Stimulated activated CD8-positive, alpha-beta memory T cell treated with anti-CD3 and anti-CD28 coated beads, Interleukin-4, amount 100 ng/mL, for 4 hours (primary cell): ENCODE measurements around the gene TMEM109.
A peak's percentile ranks its signal among the peaks of the same experiment; 100 is the strongest.

Source experiments
- DNase-seq, 2 donors: peaks; one replicate each; pipeline ENCODE4 v3.0.0-alpha.2; 2020; ENCODE audit warnings: low read depth in 2 of 2, low spot score in 1 of 2

TMEM109 gene, protein sequence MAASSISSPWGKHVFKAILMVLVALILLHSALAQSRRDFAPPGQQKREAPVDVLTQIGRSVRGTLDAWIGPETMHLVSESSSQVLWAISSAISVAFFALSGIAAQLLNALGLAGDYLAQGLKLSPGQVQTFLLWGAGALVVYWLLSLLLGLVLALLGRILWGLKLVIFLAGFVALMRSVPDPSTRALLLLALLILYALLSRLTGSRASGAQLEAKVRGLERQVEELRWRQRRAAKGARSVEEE

DNA sequence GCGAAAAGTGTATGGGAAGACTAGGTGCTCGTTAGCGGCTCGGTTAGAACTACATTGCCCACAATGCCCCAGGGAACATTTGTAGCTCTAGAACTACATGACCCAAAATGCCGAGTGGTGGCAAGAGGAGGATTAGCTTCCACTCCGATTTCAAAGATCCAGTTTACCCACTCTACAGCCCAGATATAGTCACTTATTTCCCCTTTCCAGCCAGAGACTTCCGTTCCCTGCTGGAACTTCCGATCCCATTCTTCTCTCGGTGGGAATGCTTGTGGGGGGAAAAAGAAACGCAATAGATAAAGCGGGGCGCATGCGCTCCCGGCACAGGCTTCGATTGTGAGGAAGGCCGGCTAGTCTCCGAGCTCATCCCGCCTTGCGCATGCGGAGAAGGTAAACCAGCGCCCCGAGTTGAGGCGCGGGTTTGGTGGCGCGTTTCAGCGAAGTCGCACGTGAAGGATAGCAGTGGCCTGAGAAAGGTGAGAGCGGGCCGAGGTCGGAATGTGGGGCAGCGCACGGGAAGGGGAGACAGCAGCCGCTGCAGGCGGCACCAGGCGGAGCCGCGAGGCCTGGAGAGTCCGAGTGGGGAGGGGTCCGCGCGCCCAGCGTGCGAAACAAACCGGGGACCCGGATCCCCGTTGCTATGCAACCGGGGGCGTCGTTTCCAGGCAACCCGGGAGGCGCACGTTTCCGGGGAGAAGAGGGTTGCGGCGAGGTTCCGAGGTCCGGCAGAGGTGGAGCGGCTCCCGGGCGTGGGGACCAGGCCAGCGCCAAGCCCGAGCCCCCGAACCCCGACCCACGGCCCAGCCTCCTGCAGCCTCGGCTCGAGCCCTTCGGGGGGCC lies at the start of gene TMEM109:
TSS of gene TMEM109 (plus strand) at position 366 of the 840 bp plus-strand sequence. CDS start 5,536 bp downstream, outside the sequence.
- DNase-seq, result peak; percentile 72 to 75

DNA sequence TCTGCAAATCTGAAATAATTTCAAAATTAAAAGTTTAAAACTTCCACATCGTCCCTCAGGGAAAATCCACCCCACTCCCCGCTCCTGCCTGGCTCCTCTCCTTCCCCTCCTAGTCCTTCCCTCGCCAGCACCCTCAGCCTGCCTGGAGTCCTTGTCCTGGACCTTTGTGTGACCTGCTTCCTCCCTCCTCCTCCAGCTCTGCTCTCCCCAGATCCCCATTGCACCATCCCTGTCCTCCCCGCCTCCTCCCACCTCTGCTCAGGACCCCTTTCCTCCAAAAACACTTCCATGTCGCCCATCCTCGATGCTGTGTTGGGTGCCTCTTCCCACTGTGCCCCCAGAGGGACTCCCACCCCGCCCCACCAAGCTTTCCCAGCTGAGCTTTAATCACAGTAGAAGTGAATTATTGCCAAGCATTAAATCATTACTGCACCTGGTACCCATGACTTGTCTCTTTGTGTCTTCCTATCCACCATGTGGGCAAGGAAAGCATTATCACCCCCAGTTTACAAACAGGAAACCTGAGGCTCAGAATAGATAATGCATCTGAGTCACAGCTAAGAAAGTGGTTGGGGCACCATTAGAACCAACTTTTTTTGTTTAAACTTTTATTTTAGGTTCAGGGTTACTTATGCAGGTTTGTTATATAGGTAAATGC lies 49.0 kb upstream of the TMEM109 start:
- DNase-seq, result no peak

DNA sequence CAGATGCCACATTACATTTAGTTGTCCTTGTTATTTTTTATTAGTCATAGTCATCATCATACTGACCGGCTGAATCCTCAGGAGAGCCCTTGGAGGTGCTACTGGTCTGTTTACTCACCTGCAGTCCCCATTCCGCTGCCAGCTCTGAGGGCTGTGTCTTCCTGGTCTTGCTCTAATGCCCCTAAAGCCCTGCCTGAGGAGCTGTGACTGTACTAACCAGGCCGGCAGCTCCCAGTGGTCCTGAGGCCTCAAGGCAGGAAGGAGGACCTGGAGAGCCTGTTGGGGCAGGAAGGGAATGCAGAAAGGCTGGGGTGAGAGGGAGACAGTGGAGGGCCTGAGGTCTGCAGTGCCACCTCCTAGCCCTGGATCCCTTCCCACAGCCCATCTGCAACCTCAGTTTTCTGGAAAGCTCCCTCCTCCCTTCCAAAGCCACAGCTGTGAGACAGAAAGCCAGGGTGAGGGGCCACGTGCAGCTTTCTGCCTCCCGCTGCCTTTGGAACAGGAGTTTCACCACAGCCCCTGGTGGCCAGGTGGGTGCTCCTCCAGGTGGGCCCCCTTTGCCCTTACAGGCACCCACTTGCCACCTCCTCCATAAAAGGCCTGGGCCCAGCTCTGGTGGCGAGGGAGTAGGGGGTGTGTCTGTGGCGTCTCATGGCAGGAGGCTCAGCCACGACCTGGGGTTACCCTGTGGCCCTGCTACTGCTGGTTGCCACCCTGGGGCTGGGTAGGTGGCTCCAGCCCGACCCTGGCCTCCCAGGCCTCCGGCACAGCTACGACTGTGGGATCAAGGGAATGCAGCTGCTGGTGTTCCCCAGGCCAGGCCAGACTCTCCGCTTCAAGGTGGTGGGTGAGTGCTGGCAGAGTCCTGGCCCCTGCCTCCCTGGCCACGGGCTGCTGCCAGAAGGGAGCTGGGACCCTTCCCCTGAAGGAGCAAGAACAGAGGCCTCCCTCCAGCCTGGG lies 46.8 kb upstream of the TMEM109 start, which contains the start of gene ZP1:
TSS of gene ZP1 (plus strand) at position 632 of the 960 bp plus-strand sequence. CDS start at position 652, 20 bp downstream.
- no peak for DNase-seq

DNA sequence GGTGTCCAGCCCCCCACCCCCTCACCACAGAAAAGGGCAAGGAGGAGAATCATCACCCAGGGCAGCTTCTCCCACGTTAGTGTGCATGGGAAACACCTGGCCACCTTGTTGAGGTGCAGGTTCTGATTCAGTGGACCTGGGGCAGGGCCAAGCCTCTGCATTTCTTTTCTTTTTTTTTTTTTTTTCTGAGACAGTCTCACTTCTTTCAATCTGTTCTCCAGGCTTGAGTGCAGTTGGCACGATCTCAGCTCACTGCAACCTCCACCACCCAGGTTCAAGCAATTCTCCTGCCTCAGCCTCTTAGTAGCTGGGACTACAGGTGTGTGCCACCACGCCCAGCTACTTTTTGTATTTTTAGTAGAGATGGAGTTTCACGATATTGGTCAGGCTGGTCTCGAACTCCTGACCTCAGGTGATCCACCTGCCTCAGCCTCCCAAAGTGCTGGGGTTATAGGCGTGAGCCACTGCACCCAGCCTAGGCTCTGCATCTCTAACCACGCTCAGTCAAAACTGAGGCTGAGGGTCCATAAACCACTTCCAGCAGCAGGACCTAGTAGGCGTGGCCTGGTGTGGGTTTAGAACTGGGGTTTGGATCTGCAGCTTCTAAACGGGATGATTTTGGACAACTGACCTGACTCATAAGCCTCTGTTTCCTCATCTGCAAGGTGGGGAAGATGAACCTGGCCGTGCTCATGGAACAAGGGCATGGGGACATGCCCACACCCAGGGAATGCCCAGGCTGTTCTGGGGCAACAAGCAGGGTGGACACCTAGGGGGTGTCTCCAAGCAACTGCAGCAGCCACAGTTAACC lies 45.9 kb upstream of the TMEM109 start:
- no peak for DNase-seq

DNA sequence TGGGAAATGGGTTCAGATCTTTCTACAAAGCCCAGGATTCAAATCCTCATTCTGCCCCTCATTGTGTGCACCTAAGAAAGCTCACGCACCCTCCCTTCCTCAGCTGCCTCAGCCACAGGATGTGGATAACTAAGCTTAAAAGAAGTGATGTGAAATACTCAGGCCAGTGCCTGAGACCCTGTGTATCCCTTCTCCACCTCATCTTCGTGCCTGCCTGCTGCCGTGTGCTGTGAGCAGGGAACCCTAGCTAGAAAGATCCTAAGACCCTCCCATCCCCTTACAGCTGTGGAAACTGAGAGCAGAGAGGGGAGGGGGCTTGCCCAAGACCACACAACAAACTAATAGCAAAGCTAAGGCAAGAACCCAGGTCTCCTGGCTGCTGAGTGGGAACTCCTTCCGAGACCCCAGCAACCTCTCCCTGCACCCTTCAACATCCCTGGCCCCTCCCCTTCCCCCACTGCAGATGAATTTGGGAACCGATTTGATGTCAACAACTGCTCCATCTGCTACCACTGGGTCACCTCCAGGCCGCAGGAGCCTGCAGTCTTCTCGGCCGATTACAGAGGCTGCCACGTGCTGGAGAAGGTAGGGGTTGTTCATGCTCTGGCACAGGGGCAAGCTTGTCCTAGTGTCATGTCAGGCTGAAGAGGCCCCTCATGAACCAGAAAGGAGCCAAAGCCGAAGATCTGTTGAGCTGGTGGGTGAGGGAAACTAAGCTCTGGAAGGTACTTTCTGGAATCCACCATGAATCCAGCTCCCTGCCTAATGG lies 45.1 kb upstream of the TMEM109 start:
- DNase-seq, result no peak

DNA sequence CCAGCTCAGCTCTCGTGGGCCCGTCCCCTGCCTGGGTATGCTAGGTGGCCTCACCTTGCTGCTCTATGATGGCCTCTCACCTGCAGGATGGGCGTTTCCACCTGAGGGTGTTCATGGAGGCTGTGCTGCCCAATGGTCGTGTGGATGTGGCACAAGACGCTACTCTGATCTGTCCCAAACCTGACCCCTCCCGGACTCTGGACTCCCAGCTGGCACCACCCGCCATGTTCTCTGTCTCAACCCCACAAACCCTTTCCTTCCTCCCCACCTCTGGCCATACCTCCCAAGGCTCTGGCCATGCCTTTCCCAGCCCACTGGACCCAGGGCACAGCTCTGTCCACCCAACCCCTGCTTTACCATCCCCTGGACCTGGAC lies 44.5 kb upstream of the TMEM109 start:
- DNase-seq, result no peak

DNA sequence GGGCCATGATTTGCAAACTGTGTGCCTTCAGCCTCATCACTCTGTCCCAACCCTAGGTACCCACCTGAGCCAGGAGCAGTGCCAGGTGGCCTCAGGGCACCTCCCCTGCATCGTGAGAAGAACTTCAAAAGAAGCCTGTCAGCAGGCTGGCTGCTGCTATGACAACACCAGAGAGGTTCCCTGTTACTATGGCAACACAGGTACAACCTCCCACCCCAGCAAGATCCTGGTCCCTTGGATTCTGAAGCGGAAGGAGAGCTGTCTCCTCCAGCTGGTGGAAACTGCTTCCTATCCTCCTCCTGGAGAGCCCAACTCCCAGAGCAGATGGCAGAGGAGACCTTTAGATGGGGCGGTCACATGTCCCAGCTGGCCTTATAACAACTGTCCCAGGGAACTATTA lies 43.7 kb upstream of the TMEM109 start:
- no peak for DNase-seq

DNA sequence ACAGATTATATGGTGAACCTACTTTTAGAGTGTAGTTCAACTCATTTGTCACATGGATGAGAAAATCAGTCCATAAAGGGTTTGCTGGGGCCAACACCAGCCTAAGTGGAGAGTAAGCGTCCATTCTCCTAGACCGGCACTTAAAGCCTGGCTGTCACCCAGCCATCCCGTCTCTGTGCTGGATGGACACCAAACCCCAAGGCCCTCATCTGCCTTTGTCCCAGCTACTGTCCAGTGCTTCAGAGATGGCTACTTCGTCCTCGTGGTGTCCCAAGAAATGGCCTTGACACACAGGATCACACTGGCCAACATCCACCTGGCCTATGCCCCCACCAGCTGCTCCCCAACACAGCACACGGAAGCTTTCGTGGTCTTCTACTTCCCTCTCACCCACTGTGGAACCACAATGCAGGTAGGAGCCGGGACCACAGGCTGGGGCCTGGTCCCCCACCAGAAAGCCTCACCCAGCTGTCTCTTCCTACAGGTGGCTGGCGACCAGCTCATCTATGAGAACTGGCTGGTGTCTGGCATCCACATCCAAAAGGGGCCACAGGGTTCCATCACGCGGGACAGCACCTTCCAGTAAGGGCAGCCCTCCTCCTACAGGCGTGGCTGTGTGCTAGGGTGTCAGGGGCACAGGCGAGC lies 43.1 kb upstream of the TMEM109 start:
- no peak for DNase-seq

DNA sequence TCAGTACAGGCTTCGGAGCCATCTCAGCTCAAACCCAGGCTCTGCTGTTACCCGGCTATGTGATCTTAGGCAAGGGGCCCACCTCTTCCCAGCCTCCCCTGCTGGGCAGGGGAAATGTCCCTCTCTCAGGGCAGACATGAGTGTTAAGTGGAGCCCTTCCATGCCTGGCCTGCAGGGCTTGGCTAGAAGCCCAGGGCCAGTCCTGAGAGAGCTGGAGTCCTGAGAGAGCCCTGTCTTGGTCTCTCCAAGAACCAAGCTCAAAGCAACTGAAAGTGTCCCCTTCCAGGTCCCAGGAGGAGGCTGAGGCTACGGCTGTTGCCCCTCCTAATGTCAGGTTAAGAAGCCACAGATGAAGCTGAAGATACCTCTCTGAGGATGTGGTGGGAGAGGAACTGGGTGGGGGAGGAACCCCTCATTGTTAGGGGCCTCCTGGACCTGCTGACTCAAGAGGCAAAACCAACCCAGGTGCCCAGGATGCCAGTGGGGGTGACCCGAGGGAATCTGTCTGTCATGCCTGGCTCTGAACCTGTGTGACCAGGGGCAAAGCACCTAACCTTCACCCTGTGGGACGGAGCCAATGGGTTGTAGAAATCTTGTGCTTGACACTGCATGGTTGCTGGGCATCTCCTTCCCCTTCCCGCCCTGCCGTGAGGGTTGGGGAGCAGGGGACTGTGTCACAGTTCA lies 42.4 kb upstream of the TMEM109 start:
- no peak for DNase-seq

DNA sequence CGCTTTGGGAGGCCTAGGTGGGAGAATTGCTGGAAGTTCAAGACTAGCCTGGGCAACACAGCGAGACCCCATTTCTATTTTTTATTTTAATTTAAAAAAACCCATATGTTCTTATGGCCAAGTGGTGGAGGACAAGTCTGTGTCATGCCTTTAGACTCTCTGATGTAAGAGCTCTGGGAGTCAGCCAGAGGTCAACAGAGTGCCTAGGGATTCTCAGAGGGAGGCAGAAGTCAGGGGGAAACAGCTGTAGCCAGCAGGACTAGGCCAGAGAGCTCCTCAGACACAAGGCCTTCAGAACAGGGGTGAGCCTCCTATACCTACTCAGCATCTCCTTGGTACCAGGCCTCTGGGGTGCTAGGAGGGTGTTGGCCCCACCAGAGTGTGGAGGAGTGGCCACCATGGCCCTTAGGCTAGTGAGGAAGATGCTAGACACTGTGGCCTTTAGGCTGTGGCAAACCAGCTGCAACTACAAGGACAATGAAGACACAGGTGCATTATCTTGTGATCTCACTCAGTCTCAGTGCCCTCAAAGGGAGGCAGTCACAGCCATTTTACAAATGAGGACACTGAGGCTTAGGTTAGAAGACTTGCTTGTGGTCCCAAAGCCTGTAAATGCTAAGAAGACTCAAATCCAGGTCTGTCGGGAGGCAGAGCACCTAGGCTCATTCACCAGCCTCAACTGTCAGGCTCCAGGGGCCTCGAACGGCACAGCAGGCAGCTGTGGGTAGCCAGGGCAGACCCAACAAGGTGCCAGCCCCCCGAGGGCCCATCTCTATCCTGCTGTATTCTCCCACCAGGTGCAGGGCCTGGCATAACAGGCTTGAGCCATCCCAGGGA lies 41.6 kb upstream of the TMEM109 start:
- no peak for DNase-seq

DNA sequence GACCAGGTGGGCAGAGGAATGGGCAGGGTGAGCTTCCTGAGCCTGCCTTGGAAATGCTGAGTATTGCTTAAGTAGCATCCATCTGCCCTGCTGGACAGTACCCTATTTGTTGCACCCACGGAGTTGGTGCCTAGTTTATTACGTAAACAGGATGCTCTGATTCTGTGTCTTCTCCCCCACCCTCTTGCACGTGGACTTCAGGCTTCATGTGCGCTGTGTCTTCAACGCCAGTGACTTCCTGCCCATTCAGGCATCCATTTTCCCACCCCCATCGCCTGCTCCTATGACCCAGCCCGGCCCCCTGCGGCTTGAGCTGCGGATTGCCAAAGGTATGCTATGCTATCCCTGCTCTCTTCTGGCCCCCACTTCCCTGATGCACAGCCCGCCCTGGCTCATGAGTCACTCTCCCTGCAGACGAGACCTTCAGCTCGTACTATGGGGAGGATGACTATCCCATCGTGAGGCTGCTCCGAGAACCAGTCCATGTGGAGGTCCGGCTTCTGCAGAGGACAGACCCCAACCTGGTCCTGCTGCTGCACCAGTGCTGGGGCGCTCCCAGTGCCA lies 40.9 kb upstream of the TMEM109 start:
- no peak for DNase-seq

DNA sequence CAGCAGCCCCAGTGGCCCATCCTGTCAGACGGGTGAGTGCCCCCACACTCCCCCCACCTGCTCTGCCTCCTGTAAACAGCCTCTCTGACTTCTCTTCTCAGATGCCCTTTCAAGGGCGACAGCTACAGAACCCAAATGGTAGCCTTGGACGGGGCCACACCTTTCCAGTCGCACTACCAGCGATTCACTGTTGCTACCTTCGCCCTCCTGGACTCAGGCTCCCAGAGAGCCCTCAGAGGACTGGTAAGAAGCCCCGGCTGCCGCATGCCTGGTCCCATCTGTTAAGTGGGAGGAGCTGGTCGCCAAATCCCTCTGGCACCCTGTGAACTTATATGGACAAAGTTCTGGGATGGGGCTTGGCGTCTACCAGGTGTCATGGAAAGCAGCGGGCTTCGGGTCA lies 40.4 kb upstream of the TMEM109 start:
- DNase-seq, result no peak

DNA sequence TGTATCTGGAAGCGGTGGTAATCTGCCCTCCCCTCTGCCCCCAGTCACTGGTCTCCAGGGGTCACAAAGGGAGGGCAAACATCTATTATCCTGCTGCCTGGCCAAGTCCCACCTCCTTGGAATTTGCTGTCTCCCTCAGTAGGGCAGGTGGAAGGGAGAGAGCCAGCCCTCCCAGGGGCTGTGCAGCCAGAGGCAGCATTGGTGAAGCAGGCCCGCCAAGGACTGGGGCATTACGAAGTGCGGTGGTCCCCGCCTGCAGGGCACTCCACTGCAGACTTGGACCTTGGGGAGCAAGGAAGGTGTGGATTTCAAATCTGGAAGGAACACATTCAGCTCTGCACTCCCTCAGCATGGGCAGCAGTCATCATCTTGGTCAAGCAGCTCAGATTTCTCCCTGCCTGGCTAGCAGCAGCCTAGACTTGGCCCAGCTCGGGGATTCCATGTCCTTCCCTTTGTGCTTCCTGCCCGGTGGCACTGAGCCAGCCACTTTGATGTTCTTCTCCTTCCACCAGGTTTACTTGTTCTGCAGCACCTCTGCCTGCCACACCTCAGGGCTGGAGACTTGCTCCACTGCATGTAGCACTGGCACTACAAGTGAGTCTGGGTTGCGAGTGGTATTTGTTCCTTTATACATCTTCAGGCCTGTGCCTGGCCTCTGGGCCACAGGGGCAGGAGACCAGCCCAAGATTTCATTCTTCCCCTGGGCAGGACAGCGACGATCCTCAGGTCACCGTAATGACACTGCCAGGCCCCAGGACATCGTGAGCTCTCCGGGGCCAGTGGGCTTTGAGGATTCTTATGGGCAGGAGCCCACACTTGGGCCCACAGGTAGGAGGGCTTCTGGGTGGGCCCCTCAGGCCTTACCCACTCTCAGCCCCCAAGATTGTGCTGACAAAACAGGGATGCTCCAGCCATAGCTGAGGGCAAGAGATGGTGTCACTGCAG lies 39.3 kb upstream of the TMEM109 start:
- DNase-seq, result no peak

DNA sequence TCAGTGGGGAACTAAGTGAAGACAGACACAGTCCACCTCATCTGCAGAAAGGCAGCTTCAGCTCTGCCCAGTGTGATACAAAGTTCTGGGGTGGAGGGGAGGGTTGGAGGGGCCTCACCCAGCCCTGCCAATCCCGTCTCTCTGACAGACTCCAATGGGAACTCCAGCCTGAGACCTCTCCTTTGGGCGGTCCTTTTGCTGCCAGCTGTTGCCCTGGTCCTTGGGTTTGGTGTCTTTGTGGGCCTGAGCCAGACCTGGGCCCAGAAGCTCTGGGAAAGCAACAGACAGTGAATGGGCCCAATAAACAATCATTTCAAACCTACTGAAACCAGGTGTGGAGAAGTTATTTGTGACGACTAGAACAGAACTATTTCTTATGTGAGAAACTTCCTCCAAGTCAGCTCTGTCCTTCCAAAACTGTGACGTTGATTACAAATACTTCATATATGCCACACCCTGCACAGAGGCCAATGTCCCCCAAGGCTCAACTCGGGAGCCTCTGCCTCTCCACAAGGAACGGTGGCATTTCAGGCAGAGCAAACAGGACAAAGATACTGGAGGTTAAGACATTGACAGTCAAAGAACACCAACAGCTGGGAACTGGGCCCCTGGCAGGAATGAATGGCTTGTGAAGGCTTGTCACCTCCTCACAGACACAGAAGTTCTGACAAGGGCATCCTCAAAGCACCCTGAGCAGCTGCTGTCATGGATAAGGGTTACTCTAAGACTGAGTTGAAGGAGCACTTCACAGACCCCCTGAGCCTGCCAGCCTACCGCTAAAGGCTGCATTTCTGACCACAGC lies 38.4 kb upstream of the TMEM109 start:
- DNase-seq, result no peak

DNA sequence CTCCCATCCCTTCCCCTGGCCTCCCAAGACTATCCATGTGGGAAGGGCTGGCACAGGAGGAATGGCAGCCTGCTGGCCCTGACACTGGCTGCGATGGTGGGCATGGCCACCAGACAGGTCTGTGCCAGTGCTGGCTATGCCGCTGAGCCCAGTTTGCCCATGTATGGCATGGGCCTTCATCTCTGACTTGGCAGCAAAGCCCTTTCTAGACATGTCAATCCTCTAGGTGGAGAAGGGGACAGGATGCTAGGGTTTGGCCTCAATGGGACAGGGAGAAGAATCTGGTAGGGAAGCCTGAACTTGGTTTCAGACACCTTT lies 37.8 kb upstream of the TMEM109 start:
- DNase-seq, result no peak
